ENCODE results near the gene MRFAP1L1.
A peak's percentile ranks its signal among the peaks of the same experiment; 100 is the strongest.

The MRFAP1L1 gene

DNA sequence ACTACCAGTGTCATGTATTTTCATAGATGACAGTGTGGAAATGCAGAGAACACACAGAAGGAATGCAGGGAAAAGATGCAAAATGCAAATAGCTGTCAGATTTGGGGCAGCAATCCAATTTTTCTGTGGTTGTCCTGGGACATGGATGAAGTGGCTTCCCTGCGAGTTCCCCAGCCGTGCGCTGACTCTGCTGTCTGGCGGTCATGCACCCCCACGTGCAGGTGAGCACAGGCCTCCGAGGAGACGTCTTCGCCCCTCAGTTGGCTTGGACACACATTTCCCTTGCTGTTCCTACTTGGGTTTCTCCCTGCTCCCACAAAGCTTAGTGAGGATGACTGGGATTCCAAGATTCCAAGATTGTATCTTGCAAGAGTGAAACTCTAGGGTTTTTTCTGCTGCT lies 30.7 kb upstream of the MRFAP1L1 start:
- DNase-seq: no peak
- in situ Hi-C loops (cut with HindIII; ENCODE audit: low pct_ligation_motif_present, low sequenced_read_pairs): loop anchor here (25.0 kb wide), 1 partner anchor 122 kb away; no protein-coding TSS in a partner anchor
- no peaks in the 10 kb centered on the region for H3K27me3 ChIP-seq (replicated peaks)
- no peak overlapping the region for H3K27ac ChIP-seq
- no peaks in the 10 kb centered on the region for H3K36me3 ChIP-seq (replicated peaks)
- H3K4me3 ChIP-seq (ENCODE audit: low read depth, low read length): no peak overlapping the region
- TF ChIP-seq, protein P1, sequence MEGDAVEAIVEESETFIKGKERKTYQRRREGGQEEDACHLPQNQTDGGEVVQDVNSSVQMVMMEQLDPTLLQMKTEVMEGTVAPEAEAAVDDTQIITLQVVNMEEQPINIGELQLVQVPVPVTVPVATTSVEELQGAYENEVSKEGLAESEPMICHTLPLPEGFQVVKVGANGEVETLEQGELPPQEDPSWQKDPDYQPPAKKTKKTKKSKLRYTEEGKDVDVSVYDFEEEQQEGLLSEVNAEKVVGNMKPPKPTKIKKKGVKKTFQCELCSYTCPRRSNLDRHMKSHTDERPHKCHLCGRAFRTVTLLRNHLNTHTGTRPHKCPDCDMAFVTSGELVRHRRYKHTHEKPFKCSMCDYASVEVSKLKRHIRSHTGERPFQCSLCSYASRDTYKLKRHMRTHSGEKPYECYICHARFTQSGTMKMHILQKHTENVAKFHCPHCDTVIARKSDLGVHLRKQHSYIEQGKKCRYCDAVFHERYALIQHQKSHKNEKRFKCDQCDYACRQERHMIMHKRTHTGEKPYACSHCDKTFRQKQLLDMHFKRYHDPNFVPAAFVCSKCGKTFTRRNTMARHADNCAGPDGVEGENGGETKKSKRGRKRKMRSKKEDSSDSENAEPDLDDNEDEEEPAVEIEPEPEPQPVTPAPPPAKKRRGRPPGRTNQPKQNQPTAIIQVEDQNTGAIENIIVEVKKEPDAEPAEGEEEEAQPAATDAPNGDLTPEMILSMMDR (IDR thresholded peaks at IDR 0.05; ENCODE audit: low read depth, low read length, missing control alignments): no peak

- H3K27me3 ChIP-seq (replicated peaks): no peaks in the 10 kb centered on the region
- no peaks in the 10 kb centered on the region for H3K36me3 ChIP-seq (replicated peaks)
- in situ Hi-C loops (cut with HindIII; ENCODE audit: low pct_ligation_motif_present, low sequenced_read_pairs): loop anchor here (25.0 kb wide), 1 partner anchor 122 kb away; no protein-coding TSS in a partner anchor
- no peak overlapping the region for H3K27ac ChIP-seq
- DNase-seq: no peak
- TF ChIP-seq, protein P1 (IDR thresholded peaks at IDR 0.05; ENCODE audit: low read depth, low read length, missing control alignments): no peak
- no peak overlapping the region for H3K4me3 ChIP-seq (ENCODE audit: low read depth, low read length)
Observed at GRCh38 chr4:6739920-6740319, 30.3 kb upstream of the MRFAP1L1 start.

DNA sequence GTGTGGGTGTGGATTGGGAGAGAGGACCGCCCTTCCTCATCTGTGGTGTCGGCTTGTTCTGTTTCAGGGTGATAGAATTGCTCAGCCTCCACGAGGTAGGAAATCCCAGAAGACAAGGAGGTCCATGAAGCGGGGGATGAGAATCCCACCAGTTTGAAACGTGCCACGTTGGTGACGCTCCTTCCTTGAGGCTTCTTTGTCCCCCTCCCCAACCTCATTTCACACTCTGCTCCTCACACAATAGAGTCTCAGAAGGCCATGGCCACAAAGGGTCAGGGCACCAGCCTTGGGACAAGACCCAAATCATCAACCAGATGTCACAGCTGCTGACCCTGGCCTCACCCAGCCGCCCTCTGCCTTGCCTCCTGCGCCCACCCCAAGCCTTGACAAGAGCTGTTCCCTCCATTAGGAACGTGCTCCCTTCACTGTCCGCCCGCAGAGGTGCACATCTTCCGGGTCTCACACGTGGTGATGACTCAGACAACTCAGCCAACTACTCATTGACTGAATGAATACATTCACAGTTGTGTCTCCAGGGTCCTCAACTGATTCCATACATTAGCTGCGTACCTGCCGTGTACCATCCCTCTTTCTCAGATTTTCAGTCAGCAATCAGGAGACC lies 24.6 kb upstream of the MRFAP1L1 start:
- in situ Hi-C loops (cut with HindIII; ENCODE audit: low pct_ligation_motif_present, low sequenced_read_pairs): loop anchor here (25.0 kb wide), 1 partner anchor 128 kb away; no protein-coding TSS in a partner anchor
- no peak overlapping the region for H3K4me3 ChIP-seq (ENCODE audit: low read depth, low read length)
- no peaks in the 10 kb centered on the region for H3K36me3 ChIP-seq (replicated peaks)
- no peak overlapping the region for H3K27ac ChIP-seq
- no peaks in the 10 kb centered on the region for H3K27me3 ChIP-seq (replicated peaks)
- TF ChIP-seq, protein P1 (IDR thresholded peaks at IDR 0.05; ENCODE audit: low read depth, low read length, missing control alignments): no peak
- DNase-seq: no peak

DNA sequence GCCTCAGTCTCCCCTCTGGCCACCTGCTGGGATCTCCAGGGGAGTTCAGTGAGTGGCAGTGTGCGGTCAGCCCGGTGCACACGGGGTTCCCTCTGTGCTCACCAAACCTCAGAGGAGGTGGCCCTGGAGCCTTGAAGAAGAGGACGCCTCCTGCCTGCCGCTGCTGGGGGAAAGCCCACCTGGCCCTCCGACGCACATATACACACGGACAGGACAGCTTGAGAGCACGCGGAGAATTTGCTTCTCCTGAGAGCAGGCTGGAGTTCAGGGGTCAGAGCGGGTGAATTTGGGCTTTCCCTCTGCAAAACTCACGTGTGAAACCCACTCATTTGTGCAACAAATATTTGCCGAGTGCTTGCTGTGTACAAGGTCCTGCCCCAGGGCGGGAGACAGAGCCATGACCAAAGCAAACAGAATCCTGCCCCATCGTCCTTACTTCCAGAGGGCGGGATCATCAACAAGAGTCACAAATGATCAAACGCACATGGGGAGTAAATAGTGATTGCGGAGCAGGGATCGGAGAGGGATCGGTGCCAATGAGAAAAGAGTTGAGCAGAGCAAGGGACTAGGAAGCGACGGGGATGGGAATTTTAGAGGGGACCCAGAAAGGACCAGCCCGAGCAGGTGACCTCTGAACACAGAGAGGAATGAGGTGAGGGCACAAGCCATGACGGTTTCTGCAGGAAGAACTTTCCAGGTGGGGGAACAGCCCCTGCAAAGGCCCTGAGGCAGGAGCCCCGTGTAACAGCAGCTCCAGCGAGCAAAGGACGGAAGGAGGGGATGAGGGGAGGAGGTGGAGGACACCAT lies 23.9 kb upstream of the MRFAP1L1 start:
- no peaks in the 10 kb centered on the region for H3K27me3 ChIP-seq (replicated peaks)
- TF ChIP-seq, protein P1 (IDR thresholded peaks at IDR 0.05; ENCODE audit: low read depth, low read length, missing control alignments): no peak

GRCh38 chr4:6732441-6733357 lies 23.0 kb upstream of the MRFAP1L1 start:
- Histone ChIP-seq H3K36me3 (replicated peaks) (no peaks in the 10 kb centered on the region), H3K4me3 (ENCODE audit: low read depth, low read length) (no peak overlapping the region), H3K27ac (peak overlapping the region; percentile 89), H3K27me3 (replicated peaks) (no peaks in the 10 kb centered on the region)
- in situ Hi-C loops (cut with HindIII; ENCODE audit: low pct_ligation_motif_present, low sequenced_read_pairs): loop anchor here (25.0 kb wide), 1 partner anchor 130 kb away; no protein-coding TSS in a partner anchor
- DNase-seq: peak; percentile 85
- TF ChIP-seq, protein P1 (IDR thresholded peaks at IDR 0.05; ENCODE audit: low read depth, low read length, missing control alignments): peak; percentile 21

More for the DNA sequence above, 23.9 kb upstream of the MRFAP1L1 start:
- in situ Hi-C loops (cut with HindIII; ENCODE audit: low pct_ligation_motif_present, low sequenced_read_pairs): loop anchor here (25.0 kb wide), 1 partner anchor 129 kb away; no protein-coding TSS in a partner anchor
- Histone ChIP-seq H3K27ac (no peak overlapping the region), H3K4me3 (ENCODE audit: low read depth, low read length) (no peak overlapping the region), H3K36me3 (replicated peaks) (no peaks in the 10 kb centered on the region)
- no peak for DNase-seq
